Measurements from ENCODE around the gene KEL.

KEL gene

DNA sequence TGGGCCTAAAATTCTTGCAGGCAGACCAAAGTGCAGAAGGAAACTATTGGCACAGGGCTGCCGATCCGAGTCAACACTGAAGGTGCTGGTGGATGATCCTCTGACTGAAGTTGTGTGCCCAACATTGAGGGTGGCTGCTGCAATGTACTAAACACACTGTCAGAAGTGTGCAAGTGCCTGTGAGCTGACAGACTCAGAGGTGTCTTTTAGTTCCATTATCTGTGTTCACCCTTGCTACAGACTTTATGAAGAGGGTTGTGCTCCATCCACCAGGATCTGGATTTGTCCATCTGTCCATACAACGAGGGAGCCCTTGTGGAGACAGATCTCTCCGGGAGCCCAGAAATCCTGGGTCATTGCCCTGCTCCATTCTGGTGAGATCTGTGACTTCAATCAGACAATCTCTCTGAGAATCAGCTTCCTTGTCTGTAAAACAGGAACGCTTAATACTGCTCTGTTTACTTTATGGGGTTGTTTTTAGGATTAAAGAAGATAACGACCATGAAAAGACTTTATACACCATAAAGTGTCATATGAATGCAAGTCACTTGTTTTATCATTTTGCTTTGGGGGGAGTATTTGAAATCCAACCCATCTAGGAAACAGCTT lies 67.1 kb downstream of the KEL start:
- no peak for TF ChIP-seq Cebpa-rat (IDR thresholded peaks at IDR 0.05)
- Histone ChIP-seq H3K9me3 (no peaks in the 10 kb centered on the region), H3K4me3 (no peak overlapping the region), H4K20me1 (no peaks in the 10 kb centered on the region), H3K4me2 (no peak overlapping the region), H3K27ac (no peak overlapping the region), H3K36me3 (no peaks in the 10 kb centered on the region), H3K4me1 (no peaks in the 10 kb centered on the region), H3K27me3 (no peaks in the 10 kb centered on the region), H3K9ac (no peak overlapping the region)

DNA sequence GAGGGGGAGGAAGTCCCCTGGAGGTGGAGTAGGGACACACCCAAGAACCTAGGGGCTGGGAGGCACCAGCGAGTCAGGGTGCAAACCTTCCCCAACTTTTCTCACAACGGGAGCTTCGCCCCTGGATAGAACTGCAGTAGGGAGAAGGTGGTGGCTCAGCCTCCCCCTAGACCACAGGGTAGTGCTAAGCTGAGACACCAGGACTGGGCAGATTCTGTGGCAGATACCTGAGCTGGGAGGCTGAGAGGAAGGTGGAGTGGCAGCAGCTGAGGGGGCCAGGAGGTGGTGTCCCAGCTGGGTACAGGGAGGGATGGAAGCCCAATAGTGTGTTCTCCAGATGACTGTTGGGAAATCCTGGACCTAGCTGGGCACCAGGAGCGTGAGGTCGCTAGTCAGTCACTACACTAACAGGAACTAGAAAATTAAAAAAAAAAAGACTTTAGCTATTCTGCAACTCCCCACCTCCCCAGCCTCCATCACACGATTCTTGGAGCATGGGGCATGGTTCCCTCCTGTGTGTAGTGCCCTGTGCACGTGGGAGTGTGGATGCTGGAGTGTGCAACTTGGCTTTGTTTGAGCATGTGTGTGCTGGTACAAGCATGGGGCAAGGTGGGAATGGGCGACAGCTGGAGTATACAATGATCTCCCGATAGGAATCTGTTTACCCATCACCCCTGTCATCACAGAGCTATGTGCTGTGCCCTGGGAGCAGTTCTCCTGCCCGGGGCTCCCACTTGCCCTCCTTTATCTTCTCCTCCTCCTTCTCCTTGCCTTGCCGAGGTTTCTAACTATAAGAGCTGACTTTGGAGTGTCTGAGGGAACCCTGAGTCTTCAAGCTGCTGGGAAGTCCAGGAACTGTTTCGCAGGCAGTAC lies 67.8 kb downstream of the KEL start:
- no peak overlapping the region for H3K4me2 ChIP-seq
- H3K4me3 ChIP-seq = no peak overlapping the region
- TF ChIP-seq Cebpa-rat (IDR thresholded peaks at IDR 0.05) = no peak
- no peaks in the 10 kb centered on the region for H3K27me3 ChIP-seq
- H4K20me1 ChIP-seq = no peaks in the 10 kb centered on the region
- H3K9me3 ChIP-seq = no peaks in the 10 kb centered on the region
- no peak overlapping the region for H3K9ac ChIP-seq
- H3K4me1 ChIP-seq = no peaks in the 10 kb centered on the region
- H3K27ac ChIP-seq = no peak overlapping the region
- no peaks in the 10 kb centered on the region for H3K36me3 ChIP-seq

DNA sequence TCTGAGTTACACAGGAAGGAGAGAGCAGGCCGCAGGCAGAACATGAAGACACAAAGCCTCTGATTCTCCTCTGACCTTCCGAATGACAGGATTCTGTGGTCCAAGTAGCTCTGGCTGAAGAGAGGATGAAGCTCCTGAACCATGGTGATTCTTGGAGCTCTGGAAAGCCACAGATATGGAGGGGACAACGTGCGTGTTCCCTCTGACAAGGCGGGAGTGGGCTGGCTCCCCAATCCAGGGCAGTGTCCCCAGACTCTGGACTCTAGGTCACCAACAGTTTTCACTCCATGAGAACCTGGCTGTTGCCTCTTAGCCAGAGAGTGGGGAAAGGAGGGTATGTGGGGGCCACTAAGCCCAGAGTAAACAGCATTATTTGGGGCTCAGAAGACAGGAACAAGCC lies 69.2 kb downstream of the KEL start:
- Histone ChIP-seq H3K9ac (no peak overlapping the region), H3K4me1 (no peaks in the 10 kb centered on the region), H3K4me3 (no peak overlapping the region), H3K9me3 (no peaks in the 10 kb centered on the region), H3K27me3 (no peaks in the 10 kb centered on the region), H3K36me3 (no peaks in the 10 kb centered on the region), H4K20me1 (no peaks in the 10 kb centered on the region), H3K4me2 (no peak overlapping the region), H3K27ac (no peak overlapping the region)
- TF ChIP-seq Cebpa-rat (IDR thresholded peaks at IDR 0.05) = no peak

DNA sequence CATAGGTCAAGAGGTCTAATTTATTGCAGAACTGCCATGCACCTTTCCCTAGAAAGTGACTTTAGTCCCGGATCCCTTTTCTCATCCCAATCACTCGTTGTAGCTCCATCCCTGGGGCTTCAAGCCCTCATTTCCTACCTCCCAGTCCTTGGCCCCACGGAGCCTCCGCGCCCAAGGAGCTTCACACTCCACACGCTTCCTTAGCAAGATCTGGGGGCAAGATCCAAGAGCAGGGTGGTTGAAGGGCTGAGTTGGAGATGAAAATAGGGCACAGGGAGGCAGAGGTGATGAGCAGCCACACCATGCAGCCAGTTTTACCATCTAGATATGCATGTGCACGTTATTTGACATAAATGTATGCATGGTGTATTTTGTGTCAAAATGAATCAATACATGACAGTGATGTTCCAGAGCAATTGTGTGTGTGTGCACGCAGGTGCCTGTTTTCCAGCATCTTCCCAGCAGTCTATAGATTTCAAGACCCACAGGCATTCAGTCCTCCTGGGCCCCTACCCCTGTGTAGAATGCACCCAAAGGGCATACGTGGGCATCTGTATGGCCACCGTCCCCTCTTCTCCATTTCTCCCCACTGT lies 70.6 kb downstream of the KEL start:
- Histone ChIP-seq H3K9ac (no peak overlapping the region), H3K27ac (no peak overlapping the region), H3K4me3 (no peak overlapping the region), H3K36me3 (no peaks in the 10 kb centered on the region), H3K4me1 (no peaks in the 10 kb centered on the region), H3K4me2 (no peak overlapping the region), H3K27me3 (no peaks in the 10 kb centered on the region), H4K20me1 (no peaks in the 10 kb centered on the region), H3K9me3 (no peaks in the 10 kb centered on the region)
- TF ChIP-seq Cebpa-rat (IDR thresholded peaks at IDR 0.05) = no peak
